Ascending aorta (tissue), 2 donors: ENCODE measurements around the gene SEMA3F. TPM values are rescaled to one million over a fixed set of nuclear protein-coding genes. Genes with fewer than 3 reads are reported as not detected.
"Not testable (repeated sequence)": the region's sequence is repeated elsewhere in the genome, so short reads cannot be mapped to it uniquely, and the experiment has no call there.

Experiments used
- DNase-seq, 2 donors: peaks; one replicate each; pipeline ENCODE4 v3.0.0-alpha.2; 2019; ENCODE audit warnings: low spot score in 2 of 2
- H3K27ac ChIP-seq, 2 donors: fragments of 200-600 bp; sonication (generic); one replicate each; pipeline ENCODE4 v1.5.1; 2016 to 2017; ENCODE audit warnings: mild to moderate bottlenecking in 1 of 2
- H3K27me3 ChIP-seq: fragments of 200-600 bp; sonication (generic); one replicate; pipeline ENCODE4 v1.5.1; 2017
- H3K36me3 ChIP-seq, 2 donors: fragments of 200-600 bp; sonication (generic); one replicate each; pipeline ENCODE4 v1.5.1; 2016
- H3K4me1 ChIP-seq, 2 donors: fragments of 200-600 bp; sonication (generic); one replicate each; pipeline ENCODE4 v1.5.1; 2016 to 2017; ENCODE audit warnings: mild to moderate bottlenecking in 1 of 2
- H3K4me3 ChIP-seq, 2 donors: fragments of 200-600 bp; sonication (generic); one replicate each; pipeline ENCODE4 v1.5.1; 2016 to 2017; ENCODE audit warnings: mild to moderate bottlenecking in 1 of 2
- H3K9me3 ChIP-seq, 2 donors: fragments of 200-600 bp; sonication (generic); one replicate each; pipeline ENCODE4 v1.5.1; 2016
- intact Hi-C: fragments of 100-400 bp; cut with DNase I; formaldehyde crosslinking; loops from one replicate; pipeline ENCODE4 v1.15.1; 2023
- total RNA-seq: library from RNA; depleted of rRNA; stranded (reverse); fragments of >200 nt; gene quantifications from one replicate; pipeline ENCODE4 v1.1.0, GENCODE V29; 2016
- TF ChIP-seq, protein P1 (sequence below), 3 experiments: fragments of 200-600 bp in 2 of 3; fragments of 450-650 bp in 1 of 3; sonication (generic) in 2 of 3; IDR thresholded peaks; one replicate each; pipeline ENCODE4 v1.5.1; 2016 to 2019; ENCODE audit warnings: antibody characterized with exemption in 3 of 3, mild to moderate bottlenecking in 1 of 3, moderate library complexity in 1 of 3

The SEMA3F gene
- total RNA-seq, 1 donor from 2014 or later = 75.0 TPM

DNA sequence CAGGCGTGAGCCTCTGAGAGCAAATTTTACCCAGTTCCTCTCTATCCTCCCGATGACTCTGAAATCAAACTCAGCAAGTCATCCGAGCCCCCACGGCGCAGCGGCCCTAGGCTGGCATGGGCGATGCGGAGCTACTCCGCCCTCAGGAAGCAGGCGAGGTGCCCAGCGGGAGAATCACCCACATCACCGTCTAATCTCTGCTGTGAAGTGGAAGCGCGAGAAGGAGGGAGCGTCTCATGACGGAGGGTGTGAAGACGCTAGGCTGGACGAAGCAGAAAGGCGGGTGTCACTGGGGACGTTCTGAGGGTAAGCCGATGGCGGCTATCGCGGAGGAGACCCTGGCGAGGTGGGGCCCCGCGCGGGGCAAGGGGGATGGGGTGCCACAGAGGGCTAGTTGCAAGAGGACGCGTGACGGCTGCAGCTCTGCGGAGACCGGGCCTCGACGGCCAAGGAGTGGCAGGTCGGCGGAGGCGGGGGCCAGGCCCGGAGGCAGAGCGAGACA, 71.8 kb downstream of the SEMA3F start:
- H3K27ac ChIP-seq = peak overlapping the region; percentile 69 to 75

DNA sequence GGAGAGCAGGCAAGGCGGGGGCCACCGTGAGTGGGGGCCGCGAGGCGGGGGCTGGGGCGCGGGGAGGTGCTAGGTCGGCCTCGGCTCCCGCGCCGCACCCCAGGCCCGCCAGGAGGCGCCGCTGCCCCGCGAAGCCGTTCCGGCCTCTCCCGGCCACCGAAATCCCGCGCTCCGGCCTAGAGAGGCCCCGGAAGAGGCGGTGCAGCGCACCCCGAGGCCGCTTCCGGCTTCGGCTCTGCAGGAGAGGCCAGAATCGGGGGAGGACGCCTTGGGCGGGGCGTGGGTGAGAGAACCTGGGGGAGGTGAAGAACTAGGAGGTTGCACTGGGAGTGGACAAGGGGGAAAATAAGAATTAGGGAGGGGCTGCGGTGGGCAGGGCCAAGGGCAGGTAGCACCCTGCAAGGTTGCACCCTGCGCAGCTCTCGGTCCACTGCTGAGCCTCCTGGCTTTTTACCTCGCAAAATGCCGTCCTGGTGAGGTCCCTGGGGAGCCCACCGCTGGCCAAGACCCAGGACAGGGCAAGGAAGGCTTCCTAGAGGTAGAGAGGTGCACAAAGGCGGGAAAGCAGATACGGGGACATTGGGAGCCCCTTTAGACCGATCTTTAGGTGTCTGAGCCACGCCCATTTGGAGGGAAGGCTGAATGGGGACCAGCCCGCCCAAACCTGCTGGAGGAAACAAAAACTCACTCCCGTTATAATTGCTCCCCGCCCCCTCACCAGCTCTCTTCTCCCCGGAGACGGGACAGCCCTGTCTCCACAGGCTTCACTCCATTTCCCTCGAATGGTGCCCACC, 72.5 kb downstream of the SEMA3F start:
- TF ChIP-seq, protein P1, sequence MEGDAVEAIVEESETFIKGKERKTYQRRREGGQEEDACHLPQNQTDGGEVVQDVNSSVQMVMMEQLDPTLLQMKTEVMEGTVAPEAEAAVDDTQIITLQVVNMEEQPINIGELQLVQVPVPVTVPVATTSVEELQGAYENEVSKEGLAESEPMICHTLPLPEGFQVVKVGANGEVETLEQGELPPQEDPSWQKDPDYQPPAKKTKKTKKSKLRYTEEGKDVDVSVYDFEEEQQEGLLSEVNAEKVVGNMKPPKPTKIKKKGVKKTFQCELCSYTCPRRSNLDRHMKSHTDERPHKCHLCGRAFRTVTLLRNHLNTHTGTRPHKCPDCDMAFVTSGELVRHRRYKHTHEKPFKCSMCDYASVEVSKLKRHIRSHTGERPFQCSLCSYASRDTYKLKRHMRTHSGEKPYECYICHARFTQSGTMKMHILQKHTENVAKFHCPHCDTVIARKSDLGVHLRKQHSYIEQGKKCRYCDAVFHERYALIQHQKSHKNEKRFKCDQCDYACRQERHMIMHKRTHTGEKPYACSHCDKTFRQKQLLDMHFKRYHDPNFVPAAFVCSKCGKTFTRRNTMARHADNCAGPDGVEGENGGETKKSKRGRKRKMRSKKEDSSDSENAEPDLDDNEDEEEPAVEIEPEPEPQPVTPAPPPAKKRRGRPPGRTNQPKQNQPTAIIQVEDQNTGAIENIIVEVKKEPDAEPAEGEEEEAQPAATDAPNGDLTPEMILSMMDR (IDR thresholded peaks at IDR 0.05) = peak; percentile 68 to 96 (median 84)
- H3K27me3 ChIP-seq = no peaks in the 10 kb centered on the region
- DNase-seq = peak; percentile 51 to 95
- peaks cover 0 to 16% of the 10 kb centered on the region in 2 donors for H3K4me1 ChIP-seq
- H3K9me3 ChIP-seq = no peaks in the 10 kb centered on the region
- H3K4me3 ChIP-seq = peak overlapping the region; percentile 63 to 78
- no peaks in the 10 kb centered on the region for H3K36me3 ChIP-seq
- H3K27ac ChIP-seq = peak overlapping the region; percentile 69 to 75
- intact Hi-C loops = loop anchor here (1.0 kb wide), 3 partner anchors 8 to 46 kb away; no protein-coding TSS in a partner anchor

More for the DNA sequence above, 71.8 kb downstream of the SEMA3F start:
- intact Hi-C loops = loop anchor here (1.0 kb wide), 5 partner anchors 8 to 106 kb away; no protein-coding TSS in a partner anchor
- peaks cover 0 to 16% of the 10 kb centered on the region in 2 donors for H3K4me1 ChIP-seq
- H3K4me3 ChIP-seq = peak overlapping the region; percentile 63 to 78
- H3K27me3 ChIP-seq = no peaks in the 10 kb centered on the region
- H3K36me3 ChIP-seq = no peaks in the 10 kb centered on the region
- peak in 1 of 2 donors; percentile 75 for DNase-seq
- TF ChIP-seq, protein P1 (IDR thresholded peaks at IDR 0.05) = no peak
- no peaks in the 10 kb centered on the region for H3K9me3 ChIP-seq

DNA sequence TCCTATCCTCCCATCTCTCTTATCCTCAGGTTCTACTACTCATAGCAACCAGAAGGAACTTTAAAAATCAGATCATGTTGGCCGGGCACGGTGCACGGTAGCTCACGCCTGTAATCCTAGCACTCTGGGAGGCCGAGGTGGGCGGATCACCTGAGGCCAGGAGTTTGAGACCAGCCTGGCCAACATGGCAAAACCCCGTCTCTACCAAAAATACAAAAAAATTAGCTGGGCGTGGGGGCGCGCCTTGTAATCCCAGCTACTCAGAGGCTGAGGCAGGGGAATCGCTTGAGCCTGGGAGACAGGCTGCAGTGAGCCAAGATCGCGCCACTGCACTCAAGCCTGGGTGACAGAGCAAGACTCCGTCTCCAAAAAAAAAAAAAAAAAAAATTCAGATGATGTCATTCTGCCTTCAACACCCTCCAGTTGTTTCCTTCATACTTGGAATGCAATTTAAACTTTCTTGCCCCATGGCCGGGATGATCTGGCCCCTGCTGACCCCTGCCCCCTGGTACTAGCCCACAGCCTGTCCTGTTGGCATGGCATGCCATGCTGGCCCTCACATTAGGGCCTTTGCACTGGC, 73.2 kb downstream of the SEMA3F start:
- intact Hi-C loops, H3K27ac ChIP-seq, H3K36me3 ChIP-seq, H3K9me3 ChIP-seq, DNase-seq, H3K27me3 ChIP-seq: not testable (repeated sequence)
- Histone ChIP-seq H3K4me3 (peak overlapping the region; percentile 63 to 78), H3K4me1 (peaks cover 0 to 16% of the 10 kb centered on the region in 2 donors)

DNA sequence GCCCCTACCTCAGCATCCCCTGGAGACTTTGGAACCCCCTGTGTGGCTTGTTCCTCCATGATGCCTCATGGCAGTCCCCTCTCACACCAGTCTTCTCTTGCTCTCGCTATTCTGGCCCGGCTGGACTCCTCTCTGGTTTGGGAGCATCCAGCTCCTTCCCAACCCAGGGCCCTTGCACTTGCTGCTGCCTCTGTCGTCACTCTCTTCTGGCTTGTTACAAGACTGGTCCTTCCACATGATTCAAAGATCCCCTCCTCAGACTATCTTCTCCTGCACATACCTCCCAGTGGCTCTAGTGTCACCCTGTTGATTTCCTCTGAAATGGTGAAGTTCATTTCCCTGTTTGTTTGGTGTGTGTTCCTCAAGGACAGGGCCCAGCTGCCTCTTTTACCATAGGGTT, 74.4 kb downstream of the SEMA3F start:
- Histone ChIP-seq H3K27ac (no peak overlapping the region), H3K4me3 (no peak overlapping the region), H3K9me3 (no peaks in the 10 kb centered on the region), H3K4me1 (peaks cover 0 to 16% of the 10 kb centered on the region in 2 donors), H3K36me3 (no peaks in the 10 kb centered on the region), H3K27me3 (no peaks in the 10 kb centered on the region)
- no peak for DNase-seq
- intact Hi-C loops = no loop called here
- TF ChIP-seq, protein P1 (IDR thresholded peaks at IDR 0.05) = no peak

DNA sequence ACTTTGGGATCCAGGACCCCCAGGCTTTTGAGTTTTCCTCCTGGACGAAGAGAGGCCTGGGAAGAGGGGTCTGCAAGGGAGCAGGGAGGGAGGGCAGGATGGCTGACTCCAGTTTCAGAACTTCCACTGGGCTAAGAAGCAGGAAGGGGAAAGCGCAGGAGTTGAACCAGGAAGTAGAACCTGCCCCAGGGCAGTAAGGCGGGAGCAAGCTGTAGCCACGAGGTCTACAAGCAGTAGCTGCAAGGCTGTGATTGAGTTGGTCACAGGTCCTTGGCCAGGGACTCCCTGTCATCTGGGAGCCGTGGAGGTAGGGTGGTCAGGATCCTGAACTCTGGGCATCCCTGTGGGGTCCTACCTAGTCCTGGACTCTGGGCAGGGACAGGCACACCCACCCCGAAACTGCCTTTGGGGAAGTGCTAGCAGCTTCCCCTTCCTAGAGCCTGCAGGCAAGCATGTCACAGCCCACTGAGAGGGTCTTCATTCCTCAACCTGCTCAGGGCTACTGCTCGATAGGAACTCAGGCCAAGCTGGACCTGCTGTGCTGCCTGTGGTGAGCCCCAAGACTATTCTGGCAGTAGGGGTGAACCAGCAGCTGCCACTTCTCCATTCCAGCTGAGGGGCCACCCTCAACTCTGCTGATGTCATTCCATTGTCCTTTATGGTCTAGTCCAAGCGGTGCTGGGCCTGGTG, 75.1 kb downstream of the SEMA3F start:
- Histone ChIP-seq H3K36me3 (no peaks in the 10 kb centered on the region), H3K4me3 (no peak overlapping the region), H3K27ac (no peak overlapping the region), H3K4me1 (peaks cover 0 to 17% of the 10 kb centered on the region in 2 donors), H3K9me3 (no peaks in the 10 kb centered on the region), H3K27me3 (no peaks in the 10 kb centered on the region)
- no peak for DNase-seq
- intact Hi-C loops = no loop called here
- TF ChIP-seq, protein P1 (IDR thresholded peaks at IDR 0.05) = no peak
